H1 (cell line): ENCODE measurements around the gene ALG9. TPM values are rescaled to one million over a fixed set of nuclear protein-coding genes. Genes with fewer than 3 reads are reported as not detected.

Source experiments
- CTCF ChIA-PET: fragments of 300-600 bp; sonication (Branson Sonifier 250); formaldehyde crosslinking; loops from one replicate; lab custom pipeline; 2021; ENCODE audit not compliant: partially characterized antibody; lab: Charles Lee
- POLR2A ChIA-PET: fragments of 300-600 bp; sonication (Branson Sonifier 250); formaldehyde crosslinking; loops from one replicate; lab custom pipeline; 2021; ENCODE audit warnings: inconsistent platforms; ENCODE audit not compliant: partially characterized antibody; lab: Charles Lee
- DNase-seq, 2 experiments: peaks; one replicate each; pipeline versions ENCODE4 v3.0.0 to v3.0.0-alpha.2; 2010 to 2022; ENCODE audit warnings: low spot score in 2 of 2, low read depth in 1 of 2, mixed read lengths in 1 of 2
- FAIRE-seq: peaks from 2 replicates; lab custom pipeline; 2011; peaks lifted over from hg19 to GRCh38; lab: Jason Lieb, UNC
- H2AFZ ChIP-seq: 2 replicates; pipeline ENCODE4 v1.8.1; 2012; ENCODE audit warnings: low read length, inconsistent platforms
- H2AK5ac ChIP-seq: 2 replicates; pipeline ENCODE4 v1.6.1; 2013; ENCODE audit warnings: low read depth, low read length
- H2BK120ac ChIP-seq: replicated peaks from 2 replicates; pipeline ENCODE3; 2013; ENCODE audit warnings: low read depth, low read length, inconsistent platforms
- H2BK12ac ChIP-seq: 2 replicates; pipeline ENCODE4 v1.6.1; 2013; ENCODE audit warnings: low read depth, low read length
- H2BK15ac ChIP-seq: 2 replicates; pipeline ENCODE4 v1.6.1; 2013; ENCODE audit warnings: low read length
- H2BK20ac ChIP-seq: 2 replicates; pipeline ENCODE4 v1.6.1; 2013; ENCODE audit warnings: low read length
- H2BK5ac ChIP-seq: 2 replicates; pipeline ENCODE4 v1.6.1; 2013; ENCODE audit warnings: low read depth, low read length
- H3K14ac ChIP-seq: 2 replicates; pipeline ENCODE4 v1.6.1; 2013; ENCODE audit warnings: inconsistent platforms; ENCODE audit not compliant: insufficient read length
- H3K18ac ChIP-seq: 2 replicates; pipeline ENCODE4 v1.6.1; 2013; ENCODE audit warnings: low read length; ENCODE audit errors: extremely low read depth
- H3K23ac ChIP-seq: 2 replicates; pipeline ENCODE4 v1.6.1; 2013; ENCODE audit warnings: inconsistent platforms; ENCODE audit not compliant: insufficient read length
- H3K23me2 ChIP-seq: 2 replicates; pipeline ENCODE4 v1.6.1; 2013; ENCODE audit warnings: low read depth, low read length
- H3K27ac ChIP-seq: 2 replicates; pipeline ENCODE4 v1.6.1; 2011; ENCODE audit warnings: low read depth, low read length, inconsistent platforms
- H3K27me3 ChIP-seq, 4 experiments: replicated peaks in 1 of 4; 1 replicate in 1 of 4; 2 replicates in 3 of 4; pipeline versions ENCODE4 v1.6.1 to v1.8.1; 2011 to 2013; ENCODE audit warnings: low read length in 3 of 4, mild to moderate bottlenecking in 3 of 4, inconsistent platforms in 2 of 4, mixed read lengths in 2 of 4, moderate library complexity in 1 of 4; ENCODE audit not compliant: control insufficient read depth in 3 of 4, insufficient read depth in 3 of 4; ENCODE audit errors: extremely low read depth in 1 of 4
- H3K36me3 ChIP-seq, 4 experiments: 2 replicates each; pipeline versions ENCODE4 v1.6.1 to v1.8.1; 2011 to 2013; ENCODE audit warnings: mild to moderate bottlenecking in 4 of 4, low read length in 3 of 4, moderate library complexity in 2 of 4, control low read depth in 1 of 4, inconsistent platforms in 1 of 4; ENCODE audit not compliant: insufficient read depth in 4 of 4, control insufficient read depth in 2 of 4
- H3K4ac ChIP-seq: replicated peaks from 2 replicates; pipeline ENCODE3; 2013; ENCODE audit warnings: low read length, low read depth, mixed read lengths, inconsistent platforms; ENCODE audit not compliant: insufficient read length
- H3K4me1 ChIP-seq, 4 experiments: replicated peaks in 1 of 4; 1 replicate in 1 of 4; 2 replicates in 3 of 4; pipeline versions ENCODE4 v1.6.1 to v1.8.1; 2011 to 2013; ENCODE audit warnings: low read length in 3 of 4, inconsistent platforms in 2 of 4, mixed read lengths in 1 of 4; ENCODE audit not compliant: insufficient read depth in 4 of 4, control insufficient read depth in 3 of 4
- H3K4me2 ChIP-seq, 2 experiments: 2 replicates each; pipeline versions ENCODE4 v1.6.1 to v1.8.1; 2011 to 2013; ENCODE audit warnings: low read depth in 2 of 2, low read length in 2 of 2, control low read depth in 1 of 2, inconsistent platforms in 1 of 2, mild to moderate bottlenecking in 1 of 2; ENCODE audit not compliant: insufficient read depth in 1 of 2
- H3K4me3 ChIP-seq, 4 experiments: fragments of 200-600, 300-600 bp in 1 of 4; sonication (generic), shearing (Covaris generic), sonication (Bioruptor Twin) in 1 of 4; 2 replicates each; pipeline versions ENCODE4 v1.5.1 to v1.8.1; 2011 to 2016; ENCODE audit warnings: low read length in 4 of 4, low read depth in 3 of 4, control low read depth in 2 of 4, inconsistent platforms in 2 of 4, mild to moderate bottlenecking in 2 of 4, mixed read lengths in 1 of 4, moderate library complexity in 1 of 4; ENCODE audit not compliant: insufficient read depth in 2 of 4; ENCODE audit errors: extremely low read depth in 1 of 4
- H3K56ac ChIP-seq: replicated peaks from 2 replicates; pipeline ENCODE3; 2013; ENCODE audit warnings: low read depth, mild to moderate bottlenecking, mixed read lengths, low read length, inconsistent platforms; ENCODE audit not compliant: insufficient read length
- H3K79me1 ChIP-seq: 2 replicates; pipeline ENCODE4 v1.6.1; 2013; ENCODE audit warnings: low read depth, low read length, control low read depth
- H3K79me2 ChIP-seq, 2 experiments: 2 replicates each; pipeline versions ENCODE4 v1.6.1 to v1.8.1; 2012 to 2013; ENCODE audit warnings: low read length in 2 of 2, mild to moderate bottlenecking in 2 of 2, inconsistent platforms in 1 of 2; ENCODE audit not compliant: insufficient read depth in 2 of 2, control insufficient read depth in 1 of 2
- H3K9ac ChIP-seq, 4 experiments: replicated peaks in 1 of 4; 1 replicate in 1 of 4; 2 replicates in 3 of 4; pipeline versions ENCODE4 v1.6.1 to v1.8.1; 2011 to 2013; ENCODE audit warnings: low read depth in 3 of 4, low read length in 3 of 4, control low read depth in 2 of 4, mild to moderate bottlenecking in 2 of 4, moderate library complexity in 2 of 4, inconsistent platforms in 1 of 4; ENCODE audit errors: extremely low read depth in 1 of 4
- H3K9me3 ChIP-seq, 2 experiments: 2 replicates each; pipeline versions ENCODE4 v1.6.1 to v1.8.1; 2012 to 2013; ENCODE audit warnings: mild to moderate bottlenecking in 2 of 2, moderate library complexity in 2 of 2, control low read depth in 1 of 2, inconsistent platforms in 1 of 2, low read depth in 1 of 2, low read length in 1 of 2, mixed read lengths in 1 of 2; ENCODE audit not compliant: insufficient read depth in 2 of 2
- H4K20me1 ChIP-seq, 2 experiments: replicated peaks in 1 of 2; 2 replicates each; pipeline versions ENCODE3 to v1.8.1; 2011 to 2013; ENCODE audit warnings: inconsistent platforms in 2 of 2, low read length in 2 of 2, mild to moderate bottlenecking in 1 of 2; ENCODE audit not compliant: insufficient read depth in 2 of 2, control insufficient read depth in 1 of 2
- H4K5ac ChIP-seq: 2 replicates; pipeline ENCODE4 v1.6.1; 2013; ENCODE audit warnings: low read length, low read depth, mixed read lengths, inconsistent platforms; ENCODE audit not compliant: insufficient read length
- H4K8ac ChIP-seq: 2 replicates; pipeline ENCODE4 v1.8.0; 2013; ENCODE audit warnings: mild to moderate bottlenecking, moderate library complexity, low read length, inconsistent platforms; ENCODE audit not compliant: insufficient read depth; ENCODE audit errors: extremely low read depth
- H4K91ac ChIP-seq: replicated peaks from 2 replicates; pipeline ENCODE3; 2013; ENCODE audit warnings: low read length, mixed read lengths, inconsistent platforms; ENCODE audit not compliant: insufficient read length
- EP300 ChIP-seq, 2 experiments: IDR thresholded peaks; 1 replicate in 1 of 2; 2 replicates in 1 of 2; pipeline ENCODE4 v1.6.1; 2011 to 2012; ENCODE audit warnings: low read depth in 2 of 2, low read length in 2 of 2, mild to moderate bottlenecking in 2 of 2, borderline replicate concordance in 1 of 2, inconsistent platforms in 1 of 2, moderate library complexity in 1 of 2
- GTF2F1 ChIP-seq: IDR thresholded peaks from 2 replicates; pipeline ENCODE4 v1.6.1; 2012; ENCODE audit warnings: low read depth, low read length, improper control_type of control experiment, borderline replicate concordance
- HDAC6 ChIP-seq: IDR thresholded peaks from one replicate; pipeline ENCODE4 v1.7.1; 2012; ENCODE audit warnings: low read depth, mild to moderate bottlenecking, inconsistent platforms, low read length, moderate library complexity
- MAX ChIP-seq: IDR thresholded peaks from 2 replicates; pipeline ENCODE4 v1.6.1; 2012; ENCODE audit warnings: inconsistent platforms
- NANOG ChIP-seq: IDR thresholded peaks from 2 replicates; pipeline ENCODE4 v1.6.1; 2011; ENCODE audit warnings: low read length, low read depth, mild to moderate bottlenecking, inconsistent platforms; ENCODE audit not compliant: insufficient read depth, poor library complexity, severe bottlenecking
- RBBP5 ChIP-seq: IDR thresholded peaks from 2 replicates; pipeline ENCODE4 v1.7.1; 2012; ENCODE audit warnings: low read depth, mild to moderate bottlenecking, inconsistent platforms, low read length, moderate library complexity, borderline replicate concordance
- SIRT6 ChIP-seq: IDR thresholded peaks from one replicate; pipeline ENCODE4 v1.7.1; 2012; ENCODE audit warnings: low read length, inconsistent platforms
- SP1 ChIP-seq: IDR thresholded peaks from 2 replicates; pipeline ENCODE4 v1.6.1; 2011; ENCODE audit warnings: low read depth, low read length
- WGBS, 2 experiments: shearing (Covaris generic) in 1 of 2; methylation state at CpG; one replicate each; pipeline versions ENCODE4 v1.1.6 to v1.1.7; 2013 to 2015; ENCODE audit warnings: low lambda C conversion rate in 2 of 2, mixed read lengths in 2 of 2, inconsistent platforms in 1 of 2, low coverage in 1 of 2, missing lambda C conversion rate in 1 of 2; ENCODE audit not compliant: insufficient replicate concordance in 2 of 2, insufficient coverage in 1 of 2, insufficient read length in 1 of 2; ENCODE audit errors: extremely low coverage in 1 of 2, missing lambda C conversion rate in 1 of 2; 5-methylcytosine and 5-hydroxymethylcytosine counted together
- polyA plus RNA-seq, 7 experiments: library from polyadenylated mRNA; depleted of rRNA in 3 of 7; stranded (reverse) in 5 of 7; unstranded in 2 of 7; fragments of >200 nt in 5 of 7; fragments of 200-250 nt in 2 of 7; gene quantifications; 1 replicate in 5 of 7; 2 replicates in 1 of 7; 4 replicates in 1 of 7; pipeline versions ENCODE4 v1.2.1 to v1.2.3, GENCODE V29; 2011 to 2013; ENCODE audit warnings: missing spikeins in 2 of 7, mixed read lengths in 2 of 7
- total RNA-seq: library from RNA; stranded (reverse); fragmentation: NEBNext Ultra II Directional; extraction: Animal tissue kit (Norgen Biotek cat#: 25700); gene quantifications from 2 replicates; pipeline ENCODE4 v1.2.1, GENCODE V29; 2021
- TF ChIP-seq, protein P1 (sequence below): IDR thresholded peaks from 2 replicates; pipeline ENCODE4 v1.6.1; 2012; ENCODE audit warnings: inconsistent platforms

ALG9 gene
- total and polyA plus RNA-seq, 2 of the 8 experiments (the other 6 are each of a cell fraction or from before 2014, with no cell fraction given) = 23.5 to 24.5 TPM

DNA sequence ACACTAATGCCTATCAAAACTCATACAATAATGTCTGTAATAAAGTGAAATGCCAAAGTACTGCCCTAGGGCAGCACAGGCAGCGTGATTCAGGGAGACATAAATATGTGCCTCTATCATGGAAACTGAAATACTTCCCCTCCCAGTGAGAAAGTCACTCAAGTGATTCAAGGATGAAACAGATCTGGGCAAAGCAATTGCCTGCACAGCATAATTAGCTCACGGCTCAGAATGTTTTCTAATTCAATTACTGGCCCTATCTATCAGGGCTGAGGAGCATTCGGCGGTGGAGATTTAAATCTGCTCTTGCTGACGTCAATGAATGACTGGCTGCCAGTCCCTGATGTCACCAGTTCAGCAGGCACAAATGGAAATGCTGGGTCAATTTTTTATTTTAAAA is 77.5 kb downstream of the ALG9 start:
- POLR2A ChIA-PET = no interaction called here
- no peak for FAIRE-seq

More for the DNA sequence above, 77.5 kb downstream of the ALG9 start:
- H3K4me1 ChIP-seq = no peaks in the 10 kb centered on the region
- no peak overlapping the region for H3K14ac ChIP-seq
- H4K8ac ChIP-seq = no peak overlapping the region
- H2BK20ac ChIP-seq = no peak overlapping the region
- no peaks in the 10 kb centered on the region for H3K79me1 ChIP-seq
- H3K36me3 ChIP-seq = no peaks in the 10 kb centered on the region
- no peak overlapping the region for H3K27ac ChIP-seq
- H3K79me2 ChIP-seq = no peaks in the 10 kb centered on the region
- H3K9me3 ChIP-seq = no peaks in the 10 kb centered on the region
- H3K56ac ChIP-seq = no peak overlapping the region
- no peak overlapping the region for H3K4ac ChIP-seq
- peaks cover 0 to 1% (median 0%) of the 10 kb centered on the region in 4 experiments; a peak in 1 of 7 replicates for H3K27me3 ChIP-seq
- no peak for TF ChIP-seq HDAC6
- no peak for TF ChIP-seq GTF2F1
- no peak for TF ChIP-seq RBBP5
- no peak for TF ChIP-seq EP300 (IDR thresholded peaks at IDR 0.05; ENCODE audit: borderline replicate concordance in 1 of 2, low read depth in 2 of 2, low read length in 2 of 2)
- TF ChIP-seq NANOG = no peak
- no peak for TF ChIP-seq SP1
- TF ChIP-seq, protein P1, sequence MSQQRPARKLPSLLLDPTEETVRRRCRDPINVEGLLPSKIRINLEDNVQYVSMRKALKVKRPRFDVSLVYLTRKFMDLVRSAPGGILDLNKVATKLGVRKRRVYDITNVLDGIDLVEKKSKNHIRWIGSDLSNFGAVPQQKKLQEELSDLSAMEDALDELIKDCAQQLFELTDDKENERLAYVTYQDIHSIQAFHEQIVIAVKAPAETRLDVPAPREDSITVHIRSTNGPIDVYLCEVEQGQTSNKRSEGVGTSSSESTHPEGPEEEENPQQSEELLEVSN = no peak
- no peak for TF ChIP-seq MAX
- TF ChIP-seq SIRT6 = no peak
- H2BK12ac ChIP-seq = no peak overlapping the region
- H3K9ac ChIP-seq = no peak overlapping the region
- no peaks in the 10 kb centered on the region; the same call in 1 of the 2 replicates for H3K23me2 ChIP-seq
- no peak overlapping the region for H3K18ac ChIP-seq
- no peak overlapping the region for H2BK15ac ChIP-seq
- no peak overlapping the region for H3K23ac ChIP-seq
- no peak overlapping the region for H3K4me2 ChIP-seq
- CTCF ChIA-PET = interaction anchor here (0.6 to 1.9 kb wide), 5 partner anchors 12 to 487 kb away, joined by 3 to 6 read pairs (median 4); no protein-coding TSS in a partner anchor
- DNase-seq = no peak
- no peak overlapping the region for H2AFZ ChIP-seq
- no peak overlapping the region for H2BK5ac ChIP-seq
- H4K5ac ChIP-seq = no peak overlapping the region
- 91% methylated on average over 5 of the region's 5 CpGs; no CpG with 5 or more reads in 1 of the 2 experiments for WGBS, 2 experiments
- no peak overlapping the region for H2AK5ac ChIP-seq
- no peak overlapping the region for H4K91ac ChIP-seq
- no peak overlapping the region for H2BK120ac ChIP-seq
- no peaks in the 10 kb centered on the region for H4K20me1 ChIP-seq
- H3K4me3 ChIP-seq = no peak overlapping the region
